Liver (tissue), 3 donors: Measurements from ENCODE around the gene TMEM108.

Experiments used
- CTCF ChIP-seq: fragments of 150-350 bp; IDR thresholded peaks from 2 replicates; pipeline ENCODE4 v1.5.1; 2017; ENCODE audit warnings: improper control_type of control experiment, low read depth, low read length; ENCODE audit not compliant: missing input control
- GABPA ChIP-seq, 2 donors: IDR thresholded peaks in 1 of 2; conservative IDR thresholded peaks in 1 of 2; 2 replicates each; pipeline ENCODE4 v1.6.1; 2016; ENCODE audit warnings: antibody characterized with exemption in 2 of 2, mild to moderate bottlenecking in 1 of 2, moderate library complexity in 1 of 2
- REST ChIP-seq: IDR thresholded peaks from 2 replicates; pipeline ENCODE4 v1.6.1; 2016; ENCODE audit warnings: antibody characterized with exemption, mild to moderate bottlenecking
- ZBTB33 ChIP-seq: IDR thresholded peaks from 2 replicates; pipeline ENCODE4 v1.6.1; 2016; ENCODE audit warnings: antibody characterized with exemption
- donor health status: healthy.
- donor health status: healthy.

GRCh38 chr3:133361011-133361410 lies 322.8 kb downstream of the TMEM108 start:
- TF ChIP-seq CTCF (no peak), ZBTB33 (no peak), GABPA (IDR thresholded peaks at IDR 0.05 in 1 of 2, conservative IDR thresholded peaks at IDR 0.05 in 1 of 2) (no peak), REST (no peak)
